Measurements from ENCODE around the gene CCDC169.

The CCDC169 gene

DNA sequence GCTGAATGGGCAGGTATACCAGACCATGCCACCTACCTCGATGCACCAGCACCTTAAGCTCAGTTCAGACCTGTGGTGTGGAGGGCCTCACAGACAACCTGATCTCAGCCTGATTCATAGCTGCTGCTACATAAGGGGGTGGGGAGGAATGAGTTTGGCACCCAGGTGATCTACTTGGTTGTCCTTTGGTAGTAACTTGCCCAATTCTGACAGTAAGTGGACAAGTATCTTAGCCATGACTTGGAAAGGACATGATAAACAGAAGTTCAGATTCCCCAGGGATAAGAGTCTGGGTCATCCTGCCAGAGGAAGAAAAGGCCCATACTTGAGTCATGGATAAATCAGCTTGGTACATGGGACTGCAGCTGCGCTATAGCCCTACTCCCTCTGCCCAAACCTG, 54.9 kb downstream of the CCDC169 start:
- DNase-seq = no peak

DNA sequence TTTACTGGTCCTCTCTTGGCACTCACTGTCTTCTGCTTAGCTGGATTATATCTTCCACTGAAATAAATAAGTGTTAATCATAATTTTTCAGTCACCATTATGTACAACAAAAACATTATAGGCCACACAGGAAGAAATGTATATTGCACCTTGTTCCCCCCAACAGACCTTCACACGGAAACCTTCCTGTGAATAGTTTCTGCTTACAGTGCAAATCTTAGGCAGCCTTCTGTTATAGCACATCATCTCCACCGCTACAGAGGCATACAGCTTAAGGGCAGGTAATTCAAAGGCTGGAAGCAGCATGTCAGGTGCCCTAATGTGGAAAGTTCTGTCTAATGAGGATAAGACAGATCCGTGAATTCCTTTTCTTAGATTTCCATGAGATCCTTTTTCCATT, 66.4 kb downstream of the CCDC169 start:
- no peak for DNase-seq

DNA sequence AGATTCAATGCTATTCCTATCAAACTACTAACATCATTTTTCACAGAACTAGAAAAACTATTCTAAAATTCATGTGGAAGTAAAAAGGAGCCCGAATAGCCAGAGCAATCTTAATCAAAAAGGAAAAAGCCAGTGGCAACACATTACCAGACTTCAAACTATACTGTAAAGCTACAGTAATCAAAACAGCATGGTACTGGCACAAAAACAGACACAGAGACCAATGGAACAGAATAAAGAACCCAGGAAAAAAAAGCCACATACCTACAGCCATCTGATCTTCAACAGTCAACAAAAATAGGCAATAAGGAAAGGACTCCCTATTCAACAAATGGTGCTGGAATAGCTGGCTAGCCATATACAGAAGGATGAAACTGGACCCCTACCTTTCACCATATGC, 72.9 kb downstream of the CCDC169 start:
- no peak for DNase-seq

DNA sequence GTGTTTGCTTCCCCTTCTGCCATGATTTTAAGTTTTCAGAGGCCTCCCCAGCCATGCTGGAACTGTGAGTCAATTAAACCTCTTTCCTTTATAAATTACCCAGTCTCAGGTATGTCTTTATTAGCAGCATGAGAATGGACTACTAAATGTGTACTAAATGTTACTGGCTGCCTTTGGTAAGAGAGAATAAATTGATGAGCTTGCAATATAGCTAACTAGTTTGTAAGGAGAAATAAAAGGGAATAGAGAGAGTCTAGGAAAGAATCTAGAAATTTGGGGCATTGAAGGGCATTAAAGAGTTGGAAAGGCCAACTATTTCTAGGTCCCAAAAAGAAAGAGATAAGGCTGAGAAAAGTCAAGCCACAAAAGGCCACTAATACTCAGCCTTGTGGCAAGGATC, 77.7 kb downstream of the CCDC169 start:
- DNase-seq = no peak

DNA sequence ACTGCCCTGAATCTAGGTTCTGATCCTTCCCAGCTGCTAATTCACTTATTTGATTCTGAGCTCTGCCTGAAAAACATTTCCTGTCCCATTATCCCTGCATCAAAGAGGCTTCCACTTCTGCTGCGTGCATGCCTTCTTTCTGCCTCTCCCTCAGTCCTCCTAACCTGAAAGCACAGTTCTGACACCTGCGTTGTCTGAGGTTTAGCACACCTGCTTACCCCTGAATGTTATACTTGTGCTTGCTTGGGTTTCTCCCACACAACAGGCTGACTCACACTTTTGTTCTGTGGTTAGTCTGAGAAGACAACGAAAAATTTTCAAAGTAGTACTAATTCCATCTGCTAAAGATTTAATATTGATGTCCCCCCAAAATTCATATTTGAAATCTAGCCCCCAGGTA, 80.2 kb downstream of the CCDC169 start:
- DNase-seq = no peak

DNA sequence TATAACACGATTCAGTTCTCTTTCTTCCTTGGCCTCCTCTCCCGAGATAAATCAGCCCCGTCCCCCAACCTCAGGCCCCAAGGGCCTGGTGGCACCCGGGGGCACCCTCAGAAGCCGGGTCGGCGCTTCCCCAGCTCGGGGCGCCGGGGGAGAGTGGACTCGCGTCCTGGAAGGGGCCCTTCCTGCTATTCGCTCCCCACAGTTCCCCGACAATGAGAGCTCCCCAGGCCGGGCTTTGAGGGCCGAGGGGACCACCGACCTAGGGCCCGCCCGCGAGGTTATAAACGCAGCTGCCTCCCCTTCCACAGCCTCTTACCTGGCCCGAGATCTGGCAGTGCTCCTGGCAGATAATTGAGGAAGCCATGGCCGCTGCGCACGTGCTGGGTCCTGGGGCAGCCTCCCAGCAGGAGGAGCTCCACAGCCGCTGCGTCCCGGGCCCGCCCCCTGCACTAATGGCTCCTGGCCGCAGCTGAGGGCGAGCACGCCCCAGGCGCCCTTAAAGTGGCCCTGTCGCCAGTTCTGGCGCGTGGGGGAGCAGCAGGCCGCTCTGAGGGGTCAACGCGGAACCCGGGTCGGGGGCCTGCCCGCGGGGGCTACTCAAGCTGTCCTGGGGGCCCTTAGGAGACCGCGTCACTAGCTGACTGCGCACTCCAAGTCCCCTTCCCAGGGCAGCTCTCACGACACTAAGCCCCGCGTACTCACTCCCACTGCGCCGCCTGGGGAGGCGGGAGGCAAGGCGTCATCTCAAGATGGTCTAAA, 83.3 kb downstream of the CCDC169 start, which contains the start of gene SOHLH2:
TSS of gene SOHLH2 (minus strand) at position 394 of the 759 bp plus-strand sequence. CDS start at position 364, 30 bp downstream.
- no peak for DNase-seq

DNA sequence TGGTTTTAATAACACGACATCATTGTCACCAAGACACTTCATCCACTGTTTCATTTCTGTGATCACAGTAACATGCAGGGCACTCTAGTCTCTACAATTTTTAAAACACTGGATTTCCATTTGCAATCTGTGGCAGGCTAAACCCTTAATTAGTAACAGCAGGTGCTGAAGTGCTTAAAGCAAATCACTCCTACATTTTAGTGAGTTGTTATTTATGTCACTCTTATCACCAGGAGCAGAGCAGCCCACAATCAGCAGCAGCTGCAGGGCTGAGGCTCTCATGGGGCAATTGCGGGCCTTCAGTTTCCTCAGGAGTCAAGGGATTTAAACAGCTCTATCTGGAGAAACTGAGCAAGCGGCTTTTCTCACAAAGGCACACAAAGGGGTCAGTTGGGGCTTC, 84.8 kb downstream of the CCDC169 start:
- no peak for DNase-seq

DNA sequence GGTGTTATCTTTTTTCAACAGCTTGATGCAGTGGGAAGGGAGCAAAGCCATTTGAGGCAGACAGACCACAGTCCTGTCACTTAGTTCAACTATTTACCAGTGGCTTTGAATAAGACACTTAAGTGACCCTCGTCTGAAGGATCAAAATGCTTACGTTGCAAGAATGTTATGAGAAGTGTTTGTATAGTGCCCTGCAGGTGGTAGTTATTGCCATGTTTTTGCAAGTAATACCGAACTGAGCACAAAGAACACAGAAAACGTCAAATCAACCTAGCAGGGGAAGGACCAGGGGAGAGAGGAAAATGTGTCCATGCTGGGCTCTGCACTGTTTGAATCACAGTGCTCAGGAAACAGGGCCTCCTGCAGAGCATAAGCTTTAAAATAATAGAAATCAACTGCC, 86.0 kb downstream of the CCDC169 start:
- no peak for DNase-seq

DNA sequence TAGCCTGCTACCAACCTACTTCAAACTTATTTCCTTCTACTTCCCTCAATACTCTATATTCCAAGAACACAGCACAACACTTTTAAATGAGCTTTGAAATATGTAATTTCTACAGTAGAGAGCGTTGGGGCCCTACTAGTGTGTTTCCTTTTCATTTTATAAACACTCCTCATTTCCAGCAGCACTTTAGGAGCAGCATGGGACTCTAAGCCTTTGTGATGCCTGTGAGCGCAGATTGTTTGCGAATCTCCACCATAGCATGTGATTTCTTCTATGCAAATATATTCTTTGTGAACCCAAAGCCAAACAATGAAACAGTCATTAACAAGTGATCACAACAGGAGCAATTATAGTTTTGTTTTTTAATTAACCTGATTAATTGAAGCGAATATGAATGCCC, 86.9 kb downstream of the CCDC169 start:
- DNase-seq = no peak

DNA sequence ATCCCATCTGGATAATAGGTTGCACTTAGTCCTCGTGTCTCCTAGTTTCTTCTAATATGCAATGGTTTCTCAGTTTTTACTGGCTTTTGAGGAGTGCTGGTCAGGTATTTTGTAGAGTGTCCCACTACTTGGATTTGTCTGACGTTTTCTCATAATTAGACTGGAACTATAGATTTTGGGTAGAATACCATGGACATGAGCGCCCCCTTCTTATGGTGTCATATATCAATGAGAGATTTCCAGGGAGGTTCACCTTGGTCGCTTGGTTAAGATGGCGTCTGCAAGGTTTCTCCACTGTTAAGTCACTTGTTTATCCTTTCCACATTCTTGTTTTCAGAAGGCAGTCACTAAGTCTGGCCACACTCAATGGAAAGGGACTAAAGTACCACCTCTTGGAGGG, 89.9 kb downstream of the CCDC169 start:
- DNase-seq = no peak

DNA sequence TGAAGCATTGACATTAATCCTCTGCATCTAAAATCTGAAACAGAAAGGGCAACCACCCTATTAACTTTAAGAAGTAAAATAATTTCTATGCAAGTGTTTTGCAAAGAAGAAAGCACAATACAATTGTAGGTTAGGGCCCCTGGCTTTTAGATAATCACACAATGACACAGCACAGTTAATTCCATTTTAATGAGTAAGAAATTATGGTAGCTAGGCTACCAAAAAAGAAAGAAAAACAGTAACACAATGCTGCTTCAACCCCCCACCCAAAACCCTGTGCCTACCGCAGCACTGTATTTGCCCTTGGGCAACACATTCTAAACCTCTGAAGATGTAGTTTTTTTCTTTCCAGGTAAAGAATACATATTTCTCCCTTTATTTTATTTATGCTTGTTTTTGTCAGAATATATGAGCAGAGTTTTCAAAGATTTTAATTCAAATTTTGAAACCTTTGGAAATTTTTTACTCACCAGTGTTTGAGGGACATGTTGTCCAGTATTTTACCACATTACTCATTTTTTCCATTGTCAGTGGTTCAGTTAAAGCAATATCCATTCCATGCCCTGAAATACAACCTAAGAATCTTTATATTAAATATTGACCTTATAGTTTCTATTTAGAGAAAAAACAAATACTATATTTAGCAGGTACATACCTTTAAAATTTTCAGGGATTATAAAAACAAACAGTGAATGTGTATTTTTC, 104.3 kb downstream of the CCDC169 start:
- DNase-seq = no peak

DNA sequence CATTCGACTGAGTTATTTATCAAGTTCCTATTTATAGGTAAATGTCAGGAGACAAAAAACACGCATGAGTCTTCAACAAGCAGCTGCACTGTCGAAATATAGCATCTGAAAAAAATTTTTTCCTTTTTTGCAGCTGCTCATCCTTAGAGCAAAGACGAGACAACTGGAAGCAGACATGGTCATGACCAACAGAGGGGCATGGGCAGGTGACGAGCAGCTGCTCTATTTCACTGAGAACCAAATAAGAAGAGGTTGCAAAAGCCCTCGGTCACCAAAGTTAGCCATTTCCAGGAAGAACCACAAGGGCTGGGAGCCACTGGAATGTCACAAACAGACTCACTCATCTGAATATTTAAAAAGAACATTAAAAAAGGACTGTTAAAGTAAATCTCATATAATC, 105.4 kb downstream of the CCDC169 start:
- DNase-seq = no peak

DNA sequence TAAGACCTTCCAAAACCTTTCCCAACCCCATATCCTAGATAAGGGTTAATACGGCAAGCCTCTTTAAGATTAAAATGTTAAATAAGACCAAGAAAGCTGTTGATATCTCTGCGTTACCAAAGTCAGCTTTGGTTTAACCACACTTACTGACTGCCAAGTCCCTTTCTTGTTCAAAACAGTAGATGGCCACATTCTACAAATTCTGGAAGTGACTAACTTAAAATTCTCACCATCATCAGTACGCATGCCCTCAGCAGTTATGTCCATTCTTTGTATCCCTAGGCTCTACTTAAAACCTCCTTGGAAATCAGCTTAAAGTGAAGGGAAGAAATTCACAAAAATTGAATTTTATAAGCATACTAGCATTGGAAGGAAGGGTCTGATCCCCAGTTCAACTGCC, 106.8 kb downstream of the CCDC169 start:
- DNase-seq = no peak

DNA sequence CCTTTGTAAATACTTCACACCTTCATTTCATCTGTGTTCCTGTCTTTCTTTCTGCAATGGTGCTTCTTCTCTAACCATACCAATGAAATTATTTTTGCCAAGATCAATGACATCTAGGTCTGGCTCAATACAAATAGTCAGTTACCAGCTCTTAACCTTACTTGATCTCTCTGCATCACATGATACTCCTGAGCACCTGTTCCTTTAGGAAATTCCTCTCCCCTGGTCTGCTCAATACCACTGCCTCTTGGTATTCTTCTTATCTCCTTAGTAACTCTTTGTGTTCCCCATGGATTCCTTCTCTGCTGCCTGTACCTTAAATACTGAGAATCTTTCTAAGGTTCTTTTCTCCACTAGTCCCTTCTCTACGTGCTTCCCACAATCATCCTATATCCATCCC, 109.2 kb downstream of the CCDC169 start:
- no peak for DNase-seq

DNA sequence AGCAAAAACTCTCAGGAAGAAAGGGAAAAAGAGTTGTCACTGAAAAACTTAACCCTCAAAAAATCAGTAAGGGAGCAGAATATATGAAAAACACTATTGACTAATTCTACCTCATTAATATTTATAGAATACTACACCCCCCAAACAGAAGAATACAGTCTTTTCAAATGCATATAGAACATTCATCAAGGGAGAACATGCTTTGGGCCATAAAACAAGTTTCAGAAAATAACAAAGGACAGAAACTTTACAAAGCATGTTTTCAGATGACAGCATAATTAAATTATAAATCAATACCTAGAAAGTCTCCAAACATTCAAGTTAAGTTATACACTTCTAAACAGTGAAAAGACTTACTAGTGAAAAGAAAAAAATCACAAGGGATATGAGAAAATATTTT, 113.7 kb downstream of the CCDC169 start:
- DNase-seq = no peak
